OCI-LY3 (cell line): ENCODE data around the gene FAM169A.

Source experiments
- CTCF ChIP-seq: fragments of 200-600, 300-600 bp; sonication (generic); IDR thresholded peaks from 2 replicates; pipeline ENCODE4 v1.5.1; 2014; ENCODE audit warnings: antibody characterized with exemption, low read length, low read depth
- EZH2phosphoT487 ChIP-seq: fragments of 200-600 bp; shearing (Covaris generic); IDR thresholded peaks from 2 replicates; pipeline ENCODE4 v1.6.1; 2018; ENCODE audit warnings: antibody characterized with exemption, mixed run types, low read depth

- TF ChIP-seq CTCF (no peak), EZH2phosphoT487 (no peak)
Observed at GRCh38 chr5:74848553-74849025, 17.6 kb downstream of the FAM169A start.
